Glomerular visceral epithelial cell (primary cell): Measurements from ENCODE around the gene ZKSCAN2.

Source experiments
- DNase-seq: peaks from one replicate; pipeline ENCODE4 v3.0.0-alpha.2; 2016; ENCODE audit errors: extremely low spot score

ZKSCAN2 gene

GRCh38 chr16:25257470-25257955, at the start of gene ZKSCAN2:
ZKSCAN2 (minus strand) TSS chr16:25257845; CDS start chr16:25257127, 718 bp downstream.
- DNase-seq, result peak; percentile 89

- no peak for DNase-seq
These were observed 42.3 kb upstream of the ZKSCAN2 start for GRCh38 chr16:25299792-25300590.

- DNase-seq, result no peak
These were observed 40.7 kb upstream of the ZKSCAN2 start for GRCh38 chr16:25298165-25298872.

GRCh38 chr16:25297151-25297787, 39.6 kb upstream of the ZKSCAN2 start:
- DNase-seq, result no peak

GRCh38 chr16:25291580-25291979, 33.9 kb upstream of the ZKSCAN2 start:
- DNase-seq, result no peak

GRCh38 chr16:25289466-25289865, 31.8 kb upstream of the ZKSCAN2 start:
- no peak for DNase-seq

GRCh38 chr16:25279491-25279890, 21.8 kb upstream of the ZKSCAN2 start:
- DNase-seq, result no peak

- no peak for DNase-seq
These were observed 13.8 kb upstream of the ZKSCAN2 start for GRCh38 chr16:25271421-25271820.

GRCh38 chr16:25270577-25270976, 12.9 kb upstream of the ZKSCAN2 start:
- DNase-seq, result no peak

GRCh38 chr16:25269879-25270278, 12.2 kb upstream of the ZKSCAN2 start:
- no peak for DNase-seq

GRCh38 chr16:25265968-25266367, 8.3 kb upstream of the ZKSCAN2 start:
- no peak for DNase-seq

- no peak for DNase-seq
These were observed 7.0 kb upstream of the ZKSCAN2 start for GRCh38 chr16:25264597-25264996.

GRCh38 chr16:25260416-25260815, 2.8 kb upstream of the ZKSCAN2 start:
- no peak for DNase-seq

- no peak for DNase-seq
These were observed 1.2 kb upstream of the ZKSCAN2 start for GRCh38 chr16:25258861-25259179.

GRCh38 chr16:25257956-25258860, 563 bp upstream of the ZKSCAN2 start:
- DNase-seq, result peak; percentile 72

GRCh38 chr16:25256695-25257469, 763 bp downstream of the ZKSCAN2 start:
- DNase-seq, result no peak

GRCh38 chr16:25253322-25253721, 4.3 kb downstream of the ZKSCAN2 start:
- DNase-seq, result no peak

- DNase-seq, result no peak
These were observed 7.2 kb downstream of the ZKSCAN2 start for GRCh38 chr16:25250467-25250866.

- DNase-seq, result no peak
These were observed 21.7 kb downstream of the ZKSCAN2 start for GRCh38 chr16:25235991-25236390.

GRCh38 chr16:25228372-25228771, 29.3 kb downstream of the ZKSCAN2 start:
- no peak for DNase-seq
